Activated T-cell treated with anti-CD3 and anti-CD28 coated beads for 48 hours (primary cell): Measurements from ENCODE around the gene NOVA2.

Source experiments
- DNase-seq: peaks from one replicate; pipeline ENCODE4 v3.0.0-alpha.2; 2020; ENCODE audit warnings: low read depth

Gene NOVA2

DNA sequence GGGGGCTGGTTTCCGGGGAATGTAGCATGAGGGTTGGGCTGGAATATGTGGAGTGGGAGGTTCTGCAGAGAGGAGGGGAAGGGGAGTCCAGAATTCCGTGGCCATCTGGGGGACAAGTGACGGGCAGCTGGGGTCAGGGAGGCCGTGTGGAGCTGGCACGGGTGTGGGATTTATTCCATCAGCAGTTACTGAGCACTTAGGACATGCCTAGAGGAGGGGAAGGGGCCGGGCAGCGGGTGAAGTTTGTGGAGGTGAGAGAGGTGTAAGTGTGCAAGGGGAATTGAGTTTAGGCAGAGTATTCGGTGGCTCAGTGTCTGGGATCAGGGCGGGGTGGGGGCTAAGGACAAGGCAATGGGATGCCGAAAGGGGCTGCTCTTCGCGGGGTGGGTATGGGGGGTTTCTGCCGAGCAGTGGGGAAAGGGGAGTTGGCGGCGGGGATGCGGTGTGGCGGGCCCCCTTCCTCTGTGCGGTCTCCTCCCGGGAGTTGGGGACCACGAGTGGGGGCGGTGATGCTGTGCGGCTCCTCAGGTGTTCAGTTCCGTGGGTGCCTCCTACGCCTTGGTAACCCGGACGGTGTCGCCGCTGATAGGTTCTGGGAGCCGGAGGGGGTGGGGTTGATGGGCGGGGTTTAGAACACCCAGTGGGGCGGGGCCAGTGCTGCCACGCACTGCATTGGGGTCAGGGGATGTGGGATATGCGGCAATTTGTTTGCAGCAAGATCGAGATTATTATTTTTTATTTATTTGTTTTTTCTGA is 27.0 kb upstream of the NOVA2 start:
- DNase-seq, result peak; percentile 52

DNA sequence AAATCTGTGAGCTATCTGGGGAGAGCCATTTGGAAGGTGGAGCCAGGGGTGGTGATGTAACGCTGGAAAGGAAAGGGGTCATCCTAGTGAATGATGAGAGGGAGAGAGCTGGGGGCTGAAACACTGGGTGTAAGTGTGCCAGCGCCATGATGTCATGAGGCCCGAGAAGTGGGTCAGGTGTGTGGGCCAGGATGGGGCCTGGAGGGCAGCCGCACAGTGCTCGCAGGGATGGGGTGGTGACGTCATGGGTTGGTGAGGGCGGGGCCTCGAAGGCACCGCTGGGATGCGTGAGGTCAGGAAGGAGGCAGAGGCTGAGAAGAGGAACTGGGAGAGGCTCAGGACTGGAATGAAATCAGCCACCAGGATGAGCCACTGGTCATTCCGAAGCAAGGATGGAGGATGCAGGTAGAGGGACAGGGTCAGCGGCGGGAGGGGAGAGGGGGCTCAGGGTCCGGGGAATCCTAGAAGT is 26.0 kb upstream of the NOVA2 start:
- no peak for DNase-seq

- no peak for DNase-seq
These were observed 25.2 kb upstream of the NOVA2 start for GRCh38 chr19:45998834-45999233.

- DNase-seq, result no peak
These were observed 23.3 kb upstream of the NOVA2 start for GRCh38 chr19:45996933-45997332.

GRCh38 chr19:45995715-45996385 is 22.2 kb upstream of the NOVA2 start:
- no peak for DNase-seq

GRCh38 chr19:45994998-45995714 is 21.5 kb upstream of the NOVA2 start, which contains the start of gene CCDC61:
TSS of gene CCDC61 (plus strand) at chr19:45995467. CDS start at chr19:46003019, 7,552 bp downstream.
- DNase-seq, result peak; percentile 91

DNA sequence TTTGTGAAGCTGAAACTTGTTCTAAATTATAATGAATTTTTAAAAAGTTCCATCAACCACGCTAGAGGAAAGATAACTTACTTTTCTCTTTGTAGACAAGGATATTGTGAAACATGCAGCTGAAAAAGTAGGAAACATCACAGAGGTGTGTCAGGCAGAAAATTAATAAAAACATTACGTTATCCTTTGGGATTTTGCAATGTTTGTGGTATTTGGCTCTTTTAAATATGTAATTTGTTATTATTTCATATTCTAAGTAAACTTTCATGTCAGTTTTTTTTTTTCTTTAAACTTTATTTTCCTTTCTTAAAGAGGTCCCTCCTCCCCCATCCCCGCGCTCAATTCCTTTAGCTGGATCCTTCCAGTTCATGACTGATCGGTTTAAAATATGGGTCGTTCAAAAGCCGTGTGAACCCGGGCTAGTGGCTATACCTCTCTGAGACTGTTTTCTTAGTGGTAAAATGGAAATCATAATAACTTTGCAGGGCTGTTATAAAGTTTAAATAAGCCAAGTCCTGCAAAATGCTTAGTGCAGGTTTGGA is 20.9 kb upstream of the NOVA2 start:
- DNase-seq, result no peak

DNA sequence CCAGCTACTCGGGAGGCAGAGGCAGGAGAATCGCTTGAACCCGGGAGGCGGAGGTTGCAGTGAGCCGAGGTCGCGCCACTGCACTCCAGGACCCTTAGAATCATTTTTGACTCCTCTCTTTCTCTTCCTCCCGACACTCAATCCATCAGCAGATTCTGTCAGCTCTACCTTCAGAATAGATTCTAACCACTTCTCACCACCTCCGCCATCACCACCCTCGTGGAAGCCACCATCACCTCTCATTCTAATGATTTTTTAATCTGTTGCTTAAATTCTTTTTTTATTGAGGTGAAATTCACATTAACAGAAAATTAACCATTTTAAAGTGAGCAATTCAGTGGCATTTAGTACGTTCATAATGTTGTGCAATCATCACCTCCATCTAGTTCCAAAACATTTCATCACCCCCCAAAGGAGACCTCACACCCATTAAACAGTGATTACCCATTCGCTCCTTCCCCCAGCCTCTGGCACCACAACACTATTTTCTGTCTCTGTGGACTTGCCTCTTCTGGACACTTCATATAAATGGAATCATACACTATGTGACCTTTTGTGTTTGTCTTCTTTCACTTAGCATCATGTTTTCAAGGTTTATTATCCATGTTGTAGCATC is 16.6 kb upstream of the NOVA2 start:
- no peak for DNase-seq

DNA sequence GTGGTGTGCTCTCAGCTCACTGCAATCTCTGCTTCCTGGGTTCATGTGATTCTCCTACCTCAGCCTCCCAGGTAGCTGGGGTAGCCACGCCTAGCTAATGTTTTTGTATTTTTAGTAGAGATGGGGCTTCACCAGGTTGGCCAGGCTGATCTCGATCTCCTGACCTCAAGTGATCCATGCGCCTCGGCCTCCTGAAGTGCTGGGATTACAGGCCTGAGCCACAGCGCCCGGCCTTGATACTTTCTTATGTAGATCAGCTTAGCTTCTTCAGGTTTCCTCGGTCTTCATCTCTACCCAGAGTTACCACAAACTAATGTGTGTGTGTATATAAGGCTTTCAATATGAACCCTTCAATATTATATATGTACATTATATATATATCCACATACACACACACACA is 11.7 kb upstream of the NOVA2 start:
- no peak for DNase-seq

DNA sequence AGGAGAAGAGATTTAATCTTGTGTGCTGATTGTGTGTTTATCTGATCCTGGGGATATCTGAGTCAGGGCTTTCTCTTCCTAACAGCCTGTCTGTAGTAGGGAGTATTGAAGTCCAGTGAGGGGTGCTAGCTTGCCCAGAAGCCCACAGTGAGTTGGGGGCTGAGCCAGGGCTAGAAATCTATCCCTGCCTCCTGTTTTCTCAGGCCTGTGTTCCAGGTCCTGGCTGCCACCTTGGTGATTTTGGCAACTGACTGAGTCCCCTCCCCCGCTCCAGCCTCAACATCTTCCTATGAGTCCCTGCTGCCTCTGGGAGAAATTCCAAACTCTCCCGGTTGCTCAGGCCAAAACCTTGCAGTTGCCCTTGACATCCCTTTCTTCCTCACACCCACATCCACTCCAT is 7.7 kb upstream of the NOVA2 start:
- no peak for DNase-seq

GRCh38 chr19:45978156-45978555 is 4.5 kb upstream of the NOVA2 start:
- no peak for DNase-seq

GRCh38 chr19:45976178-45976577 is 2.5 kb upstream of the NOVA2 start:
- no peak for DNase-seq

DNA sequence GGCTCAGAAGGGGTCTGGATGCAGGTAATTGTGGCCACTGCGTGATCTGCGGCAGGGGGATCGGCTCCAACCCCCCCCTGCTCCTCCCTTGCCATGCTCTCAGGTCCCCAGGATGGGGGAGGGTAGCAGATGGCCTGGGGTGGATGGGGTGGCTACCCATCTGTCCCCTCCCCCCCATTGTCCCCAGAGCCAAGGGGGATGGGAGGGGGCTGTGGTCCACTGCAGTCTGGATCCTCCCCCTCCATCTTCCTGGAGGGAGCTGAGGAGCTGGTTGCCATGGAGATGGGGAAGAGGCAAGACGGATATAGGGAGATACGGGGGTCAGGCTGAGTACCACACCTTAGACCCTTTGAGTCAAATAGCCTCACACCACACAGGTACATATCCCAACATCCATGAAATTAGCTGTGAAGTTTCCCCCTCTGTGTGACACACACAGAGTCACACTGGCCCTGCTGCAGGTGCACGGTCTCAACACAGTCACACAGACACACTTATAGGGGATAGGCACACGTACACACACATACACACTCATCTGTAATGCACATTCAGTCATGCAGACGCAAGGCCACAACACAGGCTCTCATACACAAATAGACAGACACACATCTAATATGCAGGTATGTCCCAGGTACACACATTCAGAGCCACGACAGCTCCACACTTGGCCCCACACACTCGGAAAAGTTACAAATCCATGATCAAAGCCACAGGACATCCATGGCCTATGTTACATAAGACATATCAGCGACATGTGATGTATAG is 1.8 kb upstream of the NOVA2 start:
- no peak for DNase-seq

DNA sequence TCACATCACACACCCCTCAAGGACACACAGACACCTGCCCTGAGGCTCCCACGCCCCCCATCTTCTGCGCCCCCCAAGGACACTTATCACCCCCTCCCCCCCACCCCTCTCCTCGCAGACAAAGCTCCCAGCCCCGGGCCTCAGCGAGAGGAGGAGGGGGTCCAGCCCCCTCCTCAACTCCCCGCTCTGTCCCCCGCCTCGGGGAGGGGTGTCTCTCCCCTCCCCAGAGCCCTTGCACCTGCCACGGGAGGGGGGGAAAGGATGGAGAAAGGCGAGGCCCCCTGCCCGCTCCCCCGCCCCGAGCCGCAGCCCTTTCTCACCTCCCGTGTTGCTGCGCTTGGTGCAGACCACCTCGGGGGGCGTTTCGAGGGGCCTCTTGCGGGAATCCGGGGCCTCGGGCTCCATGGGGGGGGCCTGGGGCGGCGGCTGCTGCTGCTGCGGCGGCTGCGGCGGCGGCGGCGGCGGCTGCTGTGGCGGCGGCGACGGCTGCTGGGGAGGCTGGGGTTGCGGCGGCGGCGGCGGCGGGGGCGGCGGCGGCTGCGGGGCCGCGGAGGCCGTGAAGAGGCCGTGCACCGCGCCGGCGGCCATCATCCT is 621 bp downstream of the NOVA2 start:
- no peak for DNase-seq

DNA sequence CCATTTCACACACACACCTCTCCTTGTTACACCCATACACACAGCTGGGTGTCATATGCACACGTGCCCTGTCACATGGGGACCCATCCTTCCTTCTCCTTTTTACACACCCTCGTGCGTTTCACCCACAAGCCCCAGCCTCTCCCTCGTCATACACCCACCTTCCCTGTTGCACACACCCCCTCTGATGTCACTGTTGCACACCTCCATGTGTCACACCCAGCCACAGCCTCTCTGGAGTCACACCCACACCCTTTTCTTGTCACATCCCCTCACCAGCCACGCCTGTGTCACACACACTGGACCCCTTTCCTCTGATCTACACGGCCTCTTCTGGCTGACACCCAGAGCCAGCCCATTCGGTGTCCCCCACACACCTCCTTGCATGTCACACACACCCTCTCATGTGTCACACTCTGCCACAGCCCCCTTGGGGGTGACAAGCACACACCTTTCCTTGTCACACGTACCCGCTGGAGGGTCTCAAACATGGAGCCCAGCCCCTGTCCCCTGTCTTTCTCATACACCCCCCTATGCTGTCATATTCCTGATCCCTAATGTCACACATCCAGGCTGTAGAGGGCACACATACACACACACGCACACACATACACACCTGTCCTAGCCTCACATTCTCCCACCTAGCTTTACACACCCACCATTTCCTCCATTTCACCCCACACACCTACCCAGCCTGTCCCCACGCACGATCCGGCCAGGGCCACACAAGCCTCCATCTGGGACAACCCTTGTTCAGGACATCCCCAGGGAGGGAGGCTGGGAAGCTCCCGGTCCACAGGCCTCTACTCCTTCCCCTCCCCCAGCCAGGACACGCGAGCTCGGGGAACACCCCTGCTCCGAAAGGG is 1.4 kb downstream of the NOVA2 start:
- no peak for DNase-seq

DNA sequence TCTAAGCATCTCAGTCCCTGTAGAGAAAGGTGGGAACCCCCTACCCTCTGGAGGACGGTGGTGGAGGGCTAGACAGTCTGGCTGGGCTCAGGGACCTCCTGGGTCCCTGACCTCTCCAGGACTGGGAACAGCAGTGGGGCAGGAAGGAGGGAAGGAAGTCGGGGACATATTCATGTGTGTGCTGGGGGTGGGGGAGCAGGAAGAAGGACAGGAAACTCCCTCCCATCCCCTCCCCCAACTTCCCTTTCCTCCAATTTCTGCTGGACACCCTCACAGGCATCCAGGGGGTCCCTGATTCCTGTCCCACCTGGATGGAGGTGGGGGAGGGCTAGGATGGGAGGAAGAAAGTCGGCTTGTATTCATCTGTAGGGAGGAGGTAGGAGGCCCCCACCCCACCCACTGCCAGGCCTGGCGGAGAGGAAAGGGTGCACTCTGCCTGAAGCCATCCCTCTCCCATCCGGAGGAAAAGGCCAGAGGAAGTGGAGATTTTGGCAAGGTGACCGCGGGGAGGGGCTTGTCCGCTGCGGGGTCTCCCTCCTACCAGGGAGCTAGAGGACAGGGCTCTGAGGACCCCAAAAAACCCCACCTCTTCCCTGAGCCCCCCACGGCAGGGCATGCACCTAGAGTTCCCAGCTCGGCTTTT is 2.3 kb downstream of the NOVA2 start:
- DNase-seq, result no peak

- DNase-seq, result no peak
These were observed 4.0 kb downstream of the NOVA2 start for GRCh38 chr19:45969676-45970075.

- no peak for DNase-seq
These were observed 5.0 kb downstream of the NOVA2 start for GRCh38 chr19:45968626-45969025.

- no peak for DNase-seq
These were observed 6.4 kb downstream of the NOVA2 start for GRCh38 chr19:45967246-45967645.

GRCh38 chr19:45962021-45962420 is 11.6 kb downstream of the NOVA2 start:
- no peak for DNase-seq
